Adrenal gland (tissue), 5 donors: ENCODE data around the gene CDIP1.

Experiments used
- POLR2A ChIP-seq, 2 donors: fragments of 450-650 bp; IDR thresholded peaks; one replicate each; pipeline ENCODE4 v1.6.1; 2017; ENCODE audit warnings: antibody characterized with exemption in 2 of 2, mild to moderate bottlenecking in 2 of 2, moderate library complexity in 1 of 2
- TF ChIP-seq, protein P1 (sequence below), 6 experiments: fragments of 450-650 bp in 4 of 6; fragments of 200-600 bp in 2 of 6; sonication (generic) in 1 of 6; IDR thresholded peaks; 1 replicate in 5 of 6; 2 replicates in 1 of 6; pipeline versions ENCODE4 v1.5.1 to v1.8.0; 2016 to 2021; ENCODE audit warnings: antibody characterized with exemption in 6 of 6, mild to moderate bottlenecking in 2 of 6, moderate library complexity in 1 of 6
- donor health status: DM: no; HTN: no; CAD: no.

DNA sequence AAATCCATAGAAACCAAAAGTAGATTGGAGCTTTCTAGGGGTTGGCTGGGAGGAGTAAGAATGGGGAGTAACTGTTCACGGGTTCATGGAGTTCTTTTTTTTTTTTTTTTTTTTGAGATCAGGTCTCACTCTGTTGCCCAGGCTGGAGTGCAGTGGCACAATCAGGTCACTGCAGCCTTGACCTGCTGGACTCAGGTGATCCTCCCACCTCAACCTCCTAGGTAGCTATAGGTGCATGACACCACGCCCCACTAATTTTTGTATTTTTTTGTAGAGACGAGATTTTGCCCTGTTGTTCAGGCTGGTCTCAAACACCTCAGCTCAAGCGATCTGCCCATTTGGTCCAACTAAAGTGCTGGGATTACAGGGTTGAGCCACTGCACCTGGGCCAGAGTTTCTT, 65.7 kb downstream of the CDIP1 start:
- TF ChIP-seq, protein P1, sequence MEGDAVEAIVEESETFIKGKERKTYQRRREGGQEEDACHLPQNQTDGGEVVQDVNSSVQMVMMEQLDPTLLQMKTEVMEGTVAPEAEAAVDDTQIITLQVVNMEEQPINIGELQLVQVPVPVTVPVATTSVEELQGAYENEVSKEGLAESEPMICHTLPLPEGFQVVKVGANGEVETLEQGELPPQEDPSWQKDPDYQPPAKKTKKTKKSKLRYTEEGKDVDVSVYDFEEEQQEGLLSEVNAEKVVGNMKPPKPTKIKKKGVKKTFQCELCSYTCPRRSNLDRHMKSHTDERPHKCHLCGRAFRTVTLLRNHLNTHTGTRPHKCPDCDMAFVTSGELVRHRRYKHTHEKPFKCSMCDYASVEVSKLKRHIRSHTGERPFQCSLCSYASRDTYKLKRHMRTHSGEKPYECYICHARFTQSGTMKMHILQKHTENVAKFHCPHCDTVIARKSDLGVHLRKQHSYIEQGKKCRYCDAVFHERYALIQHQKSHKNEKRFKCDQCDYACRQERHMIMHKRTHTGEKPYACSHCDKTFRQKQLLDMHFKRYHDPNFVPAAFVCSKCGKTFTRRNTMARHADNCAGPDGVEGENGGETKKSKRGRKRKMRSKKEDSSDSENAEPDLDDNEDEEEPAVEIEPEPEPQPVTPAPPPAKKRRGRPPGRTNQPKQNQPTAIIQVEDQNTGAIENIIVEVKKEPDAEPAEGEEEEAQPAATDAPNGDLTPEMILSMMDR (IDR thresholded peaks at IDR 0.05) = no peak
- no peak for TF ChIP-seq POLR2A (IDR thresholded peaks at IDR 0.05)
